Tibial nerve (tissue), 4 donors: ENCODE measurements around the gene ERCC4. TPM values are rescaled to one million over a fixed set of nuclear protein-coding genes. Genes with fewer than 3 reads are reported as not detected.

Experiments used
- DNase-seq, 2 donors: peaks; one replicate each; pipeline ENCODE4 v3.0.0-alpha.2; 2019; ENCODE audit warnings: low spot score in 2 of 2
- H3K27ac ChIP-seq, 4 donors: fragments of 200-600 bp; sonication (generic) in 3 of 4; one replicate each; pipeline ENCODE4 v1.5.1; 2017 to 2019; ENCODE audit warnings: mild to moderate bottlenecking in 1 of 4
- H3K27me3 ChIP-seq, 2 donors: fragments of 200-600 bp; sonication (generic) in 1 of 2; one replicate each; pipeline versions ENCODE4 v1.5.1 to v1.6.0; 2017 to 2019
- H3K36me3 ChIP-seq, 3 donors: fragments of 200-600 bp; sonication (generic); one replicate each; pipeline ENCODE4 v1.5.1; 2018 to 2019
- H3K4me1 ChIP-seq, 4 donors: fragments of 200-600 bp; sonication (generic) in 3 of 4; one replicate each; pipeline ENCODE4 v1.5.1; 2017 to 2019
- H3K4me3 ChIP-seq, 4 donors: fragments of 200-600 bp; sonication (generic) in 3 of 4; one replicate each; pipeline ENCODE4 v1.5.1; 2017 to 2019; ENCODE audit warnings: mild to moderate bottlenecking in 1 of 4, moderate library complexity in 1 of 4
- H3K9me3 ChIP-seq, 4 donors: fragments of 200-600 bp; sonication (generic) in 3 of 4; one replicate each; pipeline ENCODE4 v1.5.1; 2017 to 2019
- CTCF ChIP-seq, 5 experiments: fragments of 200-600 bp in 3 of 5; fragments of 450-650 bp in 2 of 5; sonication (generic) in 3 of 5; IDR thresholded peaks; one replicate each; pipeline ENCODE4 v1.5.1; 2016 to 2019; ENCODE audit warnings: antibody characterized with exemption in 5 of 5, mild to moderate bottlenecking in 3 of 5, moderate library complexity in 2 of 5
- EP300 ChIP-seq, 2 donors: sonication (generic); formaldehyde crosslinking; IDR thresholded peaks; one replicate each; pipeline ENCODE4 v1.6.1; 2017; ENCODE audit warnings: antibody characterized with exemption in 2 of 2, mild to moderate bottlenecking in 1 of 2
- POLR2A ChIP-seq, 2 donors: fragments of 450-650 bp; IDR thresholded peaks; one replicate each; pipeline ENCODE4 v1.6.1; 2017; ENCODE audit warnings: antibody characterized with exemption in 2 of 2, mild to moderate bottlenecking in 2 of 2, moderate library complexity in 2 of 2
- WGBS, 2 donors: methylation state at CpG; one replicate each; pipeline ENCODE4 v1.1.5; 2018; 5-methylcytosine and 5-hydroxymethylcytosine counted together
- total RNA-seq, 4 donors: library from RNA; depleted of rRNA; stranded (reverse); fragments of >200 nt; gene quantifications; one replicate each; pipeline ENCODE4 v1.1.0, GENCODE V29; 2016

ERCC4 gene
- total RNA-seq, 4 donors from 2014 or later = 7.3 to 8.7 (median 7.9) TPM

GRCh38 chr16:13959626-13960025 is 39.7 kb downstream of the ERCC4 start:
- no peaks in the 10 kb centered on the region for H3K36me3 ChIP-seq
- no peaks in the 10 kb centered on the region for H3K27me3 ChIP-seq
- TF ChIP-seq CTCF (IDR thresholded peaks at IDR 0.05) (no peak), POLR2A (IDR thresholded peaks at IDR 0.05) (no peak), EP300 (IDR thresholded peaks at IDR 0.05) (no peak)
- DNase-seq = no peak
- no peak overlapping the region for H3K27ac ChIP-seq
- no peak overlapping the region for H3K4me3 ChIP-seq
- peaks cover 0 to 21% (median 10%) of the 10 kb centered on the region in 4 donors for H3K4me1 ChIP-seq
- 92 to 93% methylated on average over 8 of the region's 8 CpGs for WGBS, 2 donors
- no peaks in the 10 kb centered on the region for H3K9me3 ChIP-seq

- no peak for DNase-seq
- Histone ChIP-seq H3K4me1 (peaks cover 0 to 18% (median 8%) of the 10 kb centered on the region in 4 donors), H3K36me3 (no peaks in the 10 kb centered on the region), H3K27ac (no peak overlapping the region), H3K27me3 (no peaks in the 10 kb centered on the region), H3K4me3 (no peak overlapping the region), H3K9me3 (no peaks in the 10 kb centered on the region)
- no peak for TF ChIP-seq EP300 (IDR thresholded peaks at IDR 0.05)
- no peak for TF ChIP-seq CTCF (IDR thresholded peaks at IDR 0.05)
- TF ChIP-seq POLR2A (IDR thresholded peaks at IDR 0.05) = no peak
- 67 to 74% methylated on average over 8 of the region's 8 CpGs for WGBS, 2 donors
Measured at GRCh38 chr16:13961099-13961811, 41.3 kb downstream of the ERCC4 start.

DNA sequence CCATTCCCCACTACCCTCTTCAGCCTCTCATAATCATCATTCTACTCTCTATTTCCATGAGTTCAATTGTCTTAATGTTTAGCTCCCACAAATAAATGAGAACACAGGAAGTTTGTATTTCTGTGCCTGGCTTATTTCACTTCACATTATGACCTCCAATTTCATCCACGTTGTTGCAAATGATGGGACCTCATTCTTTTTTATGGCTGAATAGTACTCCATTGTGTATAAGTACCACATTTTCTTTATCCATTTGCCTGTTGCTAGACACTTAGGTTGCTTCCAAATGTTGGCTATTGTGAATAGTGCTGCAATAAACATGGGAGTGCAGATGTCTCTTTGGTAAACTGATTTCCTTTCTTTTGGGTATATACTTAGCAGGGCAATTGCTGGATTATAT is 42.3 kb downstream of the ERCC4 start:
- H3K9me3 ChIP-seq = no peaks in the 10 kb centered on the region
- 53 to 66% methylated on average over 1 of the region's 1 CpG for WGBS, 2 donors
- no peak overlapping the region for H3K27ac ChIP-seq
- no peaks in the 10 kb centered on the region for H3K36me3 ChIP-seq
- DNase-seq = no peak
- H3K27me3 ChIP-seq = no peaks in the 10 kb centered on the region
- TF ChIP-seq CTCF (IDR thresholded peaks at IDR 0.05) = no peak
- no peak for TF ChIP-seq EP300 (IDR thresholded peaks at IDR 0.05)
- TF ChIP-seq POLR2A (IDR thresholded peaks at IDR 0.05) = no peak
- no peak overlapping the region for H3K4me3 ChIP-seq
- peaks cover 0 to 9% (median 3%) of the 10 kb centered on the region in 4 donors for H3K4me1 ChIP-seq

- no peaks in the 10 kb centered on the region for H3K4me1 ChIP-seq
- 74 to 81% methylated on average over 2 of the region's 2 CpGs for WGBS, 2 donors
- H3K27ac ChIP-seq = no peak overlapping the region
- peaks cover 0 to 13% (median 3%) of the 10 kb centered on the region in 4 donors for H3K9me3 ChIP-seq
- no peak overlapping the region for H3K4me3 ChIP-seq
- no peaks in the 10 kb centered on the region for H3K36me3 ChIP-seq
- H3K27me3 ChIP-seq = no peaks in the 10 kb centered on the region
- DNase-seq = no peak
- TF ChIP-seq CTCF (IDR thresholded peaks at IDR 0.05) = no peak
- TF ChIP-seq POLR2A (IDR thresholded peaks at IDR 0.05) = no peak
- TF ChIP-seq EP300 (IDR thresholded peaks at IDR 0.05) = no peak
Measured at GRCh38 chr16:13968835-13969234, 48.9 kb downstream of the ERCC4 start.

DNA sequence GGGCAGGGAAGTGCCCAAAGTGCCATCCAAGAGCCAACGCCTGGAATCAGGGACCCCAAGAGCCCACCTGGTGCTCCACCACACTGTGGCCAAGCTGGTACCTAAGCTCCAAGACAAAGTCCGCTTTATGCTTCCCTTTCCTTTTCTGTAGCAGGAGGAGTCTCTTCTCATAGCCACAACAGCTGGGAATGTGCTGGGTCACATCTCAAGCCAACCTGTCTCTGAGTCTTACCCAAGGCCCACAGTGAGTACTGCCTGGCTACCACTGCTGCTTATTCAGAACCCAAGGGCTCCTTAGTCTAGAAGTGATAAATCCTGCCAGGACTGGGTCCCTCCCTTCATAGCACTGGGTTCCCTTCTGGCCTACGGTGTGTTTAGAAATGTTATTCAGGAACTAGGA is 49.8 kb downstream of the ERCC4 start:
- WGBS, 2 donors = 89 to 91% methylated on average over 3 of the region's 3 CpGs
- no peaks in the 10 kb centered on the region for H3K36me3 ChIP-seq

More for the DNA sequence above, 49.8 kb downstream of the ERCC4 start:
- TF ChIP-seq CTCF (IDR thresholded peaks at IDR 0.05) = no peak
- TF ChIP-seq POLR2A (IDR thresholded peaks at IDR 0.05) = no peak
- no peak for TF ChIP-seq EP300 (IDR thresholded peaks at IDR 0.05)
- H3K4me1 ChIP-seq = no peaks in the 10 kb centered on the region
- H3K4me3 ChIP-seq = no peak overlapping the region
- H3K9me3 ChIP-seq = peaks cover 0 to 13% (median 3%) of the 10 kb centered on the region in 4 donors
- H3K27me3 ChIP-seq = no peaks in the 10 kb centered on the region
- no peak for DNase-seq
- H3K27ac ChIP-seq = no peak overlapping the region
